GM12875 (cell line): ENCODE measurements around the gene AP2B1.
A peak's percentile ranks its signal among the peaks of the same experiment; 100 is the strongest.
"Not testable (repeated sequence)": the region's sequence is repeated elsewhere in the genome, so short reads cannot be mapped to it uniquely, and the experiment has no call there.

Experiments
- H3K4me3 ChIP-seq: one replicate; pipeline ENCODE4 v1.5.1; 2011; ENCODE audit warnings: low read depth, low read length, control low read depth
- CTCF ChIP-seq: IDR thresholded peaks from 2 replicates; pipeline ENCODE4 v1.5.1; 2011; ENCODE audit warnings: low read depth, mild to moderate bottlenecking, control low read depth, inconsistent platforms, low read length, moderate library complexity, borderline replicate concordance; ENCODE audit not compliant: insufficient read depth

Gene AP2B1

DNA sequence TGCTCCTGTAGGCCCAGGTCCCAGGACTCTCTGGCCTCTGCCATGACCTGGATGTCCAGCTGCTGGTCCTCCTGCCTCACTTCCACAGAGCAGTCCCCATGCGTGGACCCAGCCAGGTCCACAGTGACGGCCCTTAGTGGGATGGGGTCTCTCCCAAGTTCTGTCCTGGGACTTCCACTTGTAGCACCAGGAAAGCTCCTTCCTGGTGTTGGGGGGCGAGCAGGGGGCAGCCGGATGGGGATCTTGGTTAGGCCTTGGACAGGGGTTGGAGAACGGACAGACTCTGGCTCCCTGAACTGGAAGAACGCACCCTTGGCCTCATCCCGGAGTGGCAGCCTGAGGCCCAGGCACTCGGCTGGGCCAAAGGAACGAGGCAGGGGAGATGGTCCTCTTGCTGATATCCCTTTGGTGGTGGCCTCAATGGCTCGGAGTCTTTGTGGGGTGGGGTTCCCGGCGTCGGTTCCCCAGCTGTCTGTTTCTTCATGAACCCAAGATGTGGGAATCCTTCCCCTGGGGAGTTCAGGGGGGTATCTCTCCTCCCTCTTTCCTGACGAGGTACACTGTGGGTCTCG, 158.7 kb downstream of the AP2B1 start:
- TF ChIP-seq CTCF, result no peak
- no peak overlapping the region for H3K4me3 ChIP-seq

DNA sequence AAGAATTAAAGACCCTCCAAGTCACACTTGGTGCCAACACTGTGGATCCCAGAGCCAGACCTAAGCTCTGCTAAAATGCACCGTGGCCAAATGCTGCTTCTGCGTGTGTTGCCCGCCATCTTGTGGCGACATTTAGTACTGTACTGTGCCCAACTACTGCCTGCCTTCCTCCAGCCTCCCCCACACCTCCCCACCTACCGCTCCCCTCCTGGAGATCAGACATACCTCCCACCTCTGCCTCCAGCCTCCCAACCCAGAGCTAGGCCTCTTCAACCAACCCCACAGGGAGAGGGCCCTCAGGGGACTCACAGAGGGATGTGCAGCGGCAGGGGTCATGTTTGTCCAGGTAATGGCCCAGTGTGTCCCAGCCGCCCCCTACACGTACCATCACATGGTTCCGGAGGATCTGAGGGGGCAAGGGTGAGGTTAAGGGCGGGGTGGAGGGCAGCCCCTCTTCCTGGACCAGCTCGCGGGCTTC, 160.5 kb downstream of the AP2B1 start:
- no peak overlapping the region for H3K4me3 ChIP-seq
- peak; percentile 79 for TF ChIP-seq CTCF

- no peak overlapping the region for H3K4me3 ChIP-seq
- no peak for TF ChIP-seq CTCF
These were observed 161.3 kb downstream of the AP2B1 start for GRCh38 chr17:35748341-35748841.

- no peak for TF ChIP-seq CTCF
- H3K4me3 ChIP-seq, result no peak overlapping the region
These were observed 161.9 kb downstream of the AP2B1 start for GRCh38 chr17:35748979-35749378.

- no peak overlapping the region for H3K4me3 ChIP-seq
- no peak for TF ChIP-seq CTCF
These were observed 162.7 kb downstream of the AP2B1 start for GRCh38 chr17:35749560-35750412.

DNA sequence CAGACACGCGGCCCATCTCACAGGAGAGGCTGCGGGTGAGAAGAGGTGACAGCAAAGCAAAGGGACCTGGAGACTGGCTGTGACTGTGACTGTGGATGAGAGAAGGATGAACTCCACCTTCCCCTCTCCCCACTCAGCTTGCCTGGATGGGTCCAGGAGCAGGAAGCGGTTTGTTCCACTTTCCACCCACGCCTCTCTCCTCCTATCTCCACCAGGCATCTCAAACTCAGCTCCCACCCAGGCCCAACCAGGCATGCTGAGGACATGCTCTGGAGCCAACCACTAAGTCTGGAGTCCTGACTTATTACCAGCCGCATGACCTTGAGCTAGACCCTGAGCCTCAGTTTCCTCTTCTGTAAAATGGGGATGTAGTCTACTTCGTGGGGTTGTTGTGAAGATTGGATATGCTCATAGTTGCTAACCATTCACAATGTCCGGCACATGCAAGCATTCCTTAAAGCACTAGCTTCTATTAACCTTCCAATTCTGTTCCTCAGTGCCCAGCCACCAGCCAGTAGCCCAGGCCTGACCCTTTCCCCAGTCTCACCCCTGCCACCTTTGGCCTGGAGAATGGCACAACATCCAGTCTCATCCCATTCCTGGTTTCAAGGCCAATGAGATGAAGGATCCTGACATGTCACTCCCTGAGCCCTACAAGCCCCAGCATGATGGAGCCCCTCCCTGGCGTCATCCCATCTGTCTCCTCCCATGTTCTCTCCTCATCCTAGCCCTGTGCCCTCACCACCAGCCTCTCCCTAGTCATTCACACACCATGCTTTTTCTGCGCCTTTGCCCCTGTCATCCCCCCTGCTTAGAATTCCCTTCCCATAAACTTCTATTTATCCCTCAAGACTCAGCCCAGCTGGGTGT, 163.6 kb downstream of the AP2B1 start:
- TF ChIP-seq CTCF, result no peak
- H3K4me3 ChIP-seq, result no peak overlapping the region

GRCh38 chr17:35751541-35751940, 164.4 kb downstream of the AP2B1 start:
- H3K4me3 ChIP-seq, result not testable (repeated sequence)
